CD4-positive, alpha-beta memory T cell (primary cell): Measurements from ENCODE around the gene VCAN. TPM values are rescaled to one million over a fixed set of nuclear protein-coding genes. Genes with fewer than 3 reads are reported as not detected.

Source experiments
- CTCF ChIA-PET: fragments of 350-600 bp; sonication (Branson Sonifier 250); formaldehyde crosslinking; loops from one replicate; lab custom pipeline; 2021; ENCODE audit warnings: inconsistent platforms; ENCODE audit not compliant: partially characterized antibody; lab: Charles Lee
- POLR2A ChIA-PET: fragments of 350-600 bp; sonication (Branson Sonifier 250); formaldehyde crosslinking; loops from one replicate; lab custom pipeline; 2021; ENCODE audit not compliant: partially characterized antibody; lab: Charles Lee
- DNase-seq, 5 donors: peaks; one replicate each; pipeline versions ENCODE4 v3.0.0 to v3.0.0-alpha.2; 2020 to 2022; ENCODE audit warnings: mixed read lengths in 1 of 5
- H3K27ac ChIP-seq: one replicate; pipeline ENCODE4 v1.7.0; 2013; ENCODE audit warnings: low read depth, low read length
- H3K27me3 ChIP-seq: 2 replicates; pipeline ENCODE4 v1.7.0; 2013; ENCODE audit warnings: mild to moderate bottlenecking, low read length, moderate library complexity; ENCODE audit not compliant: insufficient read depth
- H3K36me3 ChIP-seq: 2 replicates; pipeline ENCODE4 v1.7.0; 2013; ENCODE audit warnings: mild to moderate bottlenecking, low read length, moderate library complexity; ENCODE audit not compliant: insufficient read depth
- H3K4me1 ChIP-seq: 2 replicates; pipeline ENCODE4 v1.7.0; 2013; ENCODE audit warnings: mild to moderate bottlenecking, low read length, moderate library complexity; ENCODE audit not compliant: insufficient read depth
- H3K4me3 ChIP-seq, 2 donors: one replicate each; pipeline ENCODE4 v1.7.0; 2013; ENCODE audit warnings: low read length in 2 of 2, mild to moderate bottlenecking in 1 of 2
- H3K9me3 ChIP-seq, 2 donors: one replicate each; pipeline ENCODE4 v1.7.0; 2013; ENCODE audit warnings: low read length in 2 of 2, control low read depth in 1 of 2; ENCODE audit not compliant: control insufficient read depth in 1 of 2
- H3K27ac Mint-ChIP-seq, 7 donors: one replicate each; pipeline ENCODE4 v1.8.0; 2020 to 2021; ENCODE audit warnings: mixed read lengths in 7 of 7, mild to moderate bottlenecking in 6 of 7, inconsistent platforms in 3 of 7, moderate library complexity in 3 of 7
- H3K27me3 Mint-ChIP-seq, 2 donors: one replicate each; pipeline ENCODE4 v1.8.0; 2020 to 2021; ENCODE audit warnings: mixed read lengths in 2 of 2
- H3K36me3 Mint-ChIP-seq, 2 donors: one replicate each; pipeline ENCODE4 v1.8.0; 2020 to 2021; ENCODE audit warnings: mixed read lengths in 2 of 2, inconsistent platforms in 1 of 2, mild to moderate bottlenecking in 1 of 2
- H3K4me1 Mint-ChIP-seq, 4 donors: one replicate each; pipeline ENCODE4 v1.8.0; 2020 to 2021; ENCODE audit warnings: mixed read lengths in 4 of 4, mild to moderate bottlenecking in 1 of 4
- H3K4me3 Mint-ChIP-seq, 8 donors: one replicate each; pipeline ENCODE4 v1.8.0; 2020 to 2021; ENCODE audit warnings: mixed read lengths in 8 of 8, mild to moderate bottlenecking in 7 of 8, moderate library complexity in 6 of 8, inconsistent platforms in 3 of 8
- H3K9me3 Mint-ChIP-seq, 8 donors: one replicate each; pipeline ENCODE4 v1.8.0; 2020 to 2021; ENCODE audit warnings: mixed read lengths in 8 of 8, mild to moderate bottlenecking in 5 of 8, inconsistent platforms in 3 of 8, moderate library complexity in 1 of 8
- intact Hi-C: fragments of 100-400 bp; cut with micrococcal nuclease; formaldehyde crosslinking; loops from one replicate; pipeline ENCODE4 v1.15.1; 2023
- polyA plus RNA-seq, 2 donors: library from polyadenylated mRNA; unstranded; fragments of 300-500 nt; fragmentation: Illumina TruSeq; gene quantifications; one replicate each; pipeline ENCODE4 v1.2.3, GENCODE V29; 2021
- total RNA-seq, 2 experiments: library from RNA; stranded (reverse); gene quantifications; one replicate each; pipeline ENCODE4 v1.2.3, GENCODE V29; 2021

The VCAN gene
- total and polyA plus RNA-seq, 4 experiments from 2014 or later = 0.05 to 0.09 (median 0.06) TPM; not detected in 1

GRCh38 chr5:83487155-83487554, 15.6 kb downstream of the VCAN start:
- H3K36me3 ChIP-seq = no peaks in the 10 kb centered on the region
- no peaks in the 10 kb centered on the region for H3K27me3 ChIP-seq
- POLR2A ChIA-PET = no interaction called here
- Mint-ChIP-seq H3K27ac (no peak overlapping the region), H3K4me1 (no peaks in the 10 kb centered on the region), H3K9me3 (peaks cover 0 to 4% (median 0%) of the 10 kb centered on the region in 8 donors), H3K36me3 (peaks cover 0 to 3% of the 10 kb centered on the region in 2 donors), H3K27me3 (peaks cover 11 to 13% of the 10 kb centered on the region in 2 donors), H3K4me3 (no peak overlapping the region)
- CTCF ChIA-PET = no interaction called here
- H3K4me1 ChIP-seq = no peaks in the 10 kb centered on the region
- H3K27ac ChIP-seq = no peak overlapping the region
- no peaks in the 10 kb centered on the region for H3K9me3 ChIP-seq
- intact Hi-C loops = no loop called here
- no peak for DNase-seq
- H3K4me3 ChIP-seq = no peak overlapping the region

- peaks cover 11% of the 10 kb centered on the region in 2 donors for H3K27me3 Mint-ChIP-seq
- no peak for DNase-seq
- peaks cover 0 to 4% (median 0%) of the 10 kb centered on the region in 8 donors for H3K9me3 Mint-ChIP-seq
- H3K4me3 Mint-ChIP-seq = no peak overlapping the region
- H3K27me3 ChIP-seq = no peaks in the 10 kb centered on the region
- no peak overlapping the region for H3K27ac Mint-ChIP-seq
- H3K9me3 ChIP-seq = no peaks in the 10 kb centered on the region
- peaks cover 0 to 3% of the 10 kb centered on the region in 2 donors for H3K36me3 Mint-ChIP-seq
- intact Hi-C loops = no loop called here
- no peaks in the 10 kb centered on the region for H3K36me3 ChIP-seq
- no peak overlapping the region for H3K4me3 ChIP-seq
- POLR2A ChIA-PET = no interaction called here
- no peaks in the 10 kb centered on the region for H3K4me1 Mint-ChIP-seq
- CTCF ChIA-PET = no interaction called here
- no peaks in the 10 kb centered on the region for H3K4me1 ChIP-seq
- no peak overlapping the region for H3K27ac ChIP-seq
These were observed 16.7 kb downstream of the VCAN start for GRCh38 chr5:83488271-83488670.

- Histone ChIP-seq H3K4me1 (no peaks in the 10 kb centered on the region), H3K27ac (no peak overlapping the region), H3K9me3 (no peaks in the 10 kb centered on the region), H3K36me3 (no peaks in the 10 kb centered on the region), H3K27me3 (no peaks in the 10 kb centered on the region), H3K4me3 (no peak overlapping the region)
- Mint-ChIP-seq H3K9me3 (peaks cover 0 to 4% (median 0%) of the 10 kb centered on the region in 8 donors), H3K27me3 (peaks cover 11 to 13% of the 10 kb centered on the region in 2 donors), H3K27ac (no peak overlapping the region), H3K36me3 (peaks cover 0 to 3% of the 10 kb centered on the region in 2 donors), H3K4me3 (no peak overlapping the region), H3K4me1 (no peaks in the 10 kb centered on the region)
- ChIA-PET CTCF (no interaction called here), POLR2A (no interaction called here)
- intact Hi-C loops = no loop called here
- DNase-seq = no peak
These were observed 17.3 kb downstream of the VCAN start for GRCh38 chr5:83488821-83489220.

GRCh38 chr5:83490203-83490602, 18.7 kb downstream of the VCAN start:
- Histone ChIP-seq H3K27ac (no peak overlapping the region), H3K9me3 (no peaks in the 10 kb centered on the region), H3K27me3 (no peaks in the 10 kb centered on the region), H3K4me3 (no peak overlapping the region), H3K36me3 (no peaks in the 10 kb centered on the region), H3K4me1 (no peaks in the 10 kb centered on the region)
- peaks cover 0 to 3% of the 10 kb centered on the region in 2 donors for H3K36me3 Mint-ChIP-seq
- no peak overlapping the region for H3K4me3 Mint-ChIP-seq
- no peaks in the 10 kb centered on the region for H3K4me1 Mint-ChIP-seq
- intact Hi-C loops = no loop called here
- peaks cover 5 to 14% of the 10 kb centered on the region in 2 donors for H3K27me3 Mint-ChIP-seq
- H3K27ac Mint-ChIP-seq = no peak overlapping the region
- CTCF ChIA-PET = no interaction called here
- H3K9me3 Mint-ChIP-seq = peaks cover 0 to 2% (median 0%) of the 10 kb centered on the region in 8 donors
- POLR2A ChIA-PET = no interaction called here
- DNase-seq = no peak

GRCh38 chr5:83492331-83492730, 20.8 kb downstream of the VCAN start:
- no peak overlapping the region for H3K4me3 Mint-ChIP-seq
- H3K27me3 Mint-ChIP-seq = peaks cover 0 to 11% of the 10 kb centered on the region in 2 donors
- ChIA-PET CTCF (no interaction called here), POLR2A (no interaction called here)
- no peaks in the 10 kb centered on the region for H3K36me3 Mint-ChIP-seq
- peaks cover 0 to 2% (median 0%) of the 10 kb centered on the region in 8 donors for H3K9me3 Mint-ChIP-seq
- Histone ChIP-seq H3K9me3 (no peaks in the 10 kb centered on the region), H3K27ac (no peak overlapping the region), H3K36me3 (no peaks in the 10 kb centered on the region), H3K4me1 (no peaks in the 10 kb centered on the region), H3K27me3 (no peaks in the 10 kb centered on the region), H3K4me3 (no peak overlapping the region)
- no peaks in the 10 kb centered on the region for H3K4me1 Mint-ChIP-seq
- DNase-seq = no peak
- intact Hi-C loops = no loop called here
- H3K27ac Mint-ChIP-seq = no peak overlapping the region

- H3K27me3 ChIP-seq = no peaks in the 10 kb centered on the region
- peaks cover 0 to 11% of the 10 kb centered on the region in 2 donors for H3K27me3 Mint-ChIP-seq
- no peak overlapping the region for H3K4me3 ChIP-seq
- H3K4me1 ChIP-seq = no peaks in the 10 kb centered on the region
- no peak overlapping the region for H3K27ac Mint-ChIP-seq
- CTCF ChIA-PET = no interaction called here
- intact Hi-C loops = no loop called here
- peaks cover 0 to 2% (median 0%) of the 10 kb centered on the region in 8 donors for H3K9me3 Mint-ChIP-seq
- H3K4me1 Mint-ChIP-seq = no peaks in the 10 kb centered on the region
- H3K36me3 Mint-ChIP-seq = no peaks in the 10 kb centered on the region
- H3K4me3 Mint-ChIP-seq = no peak overlapping the region
- POLR2A ChIA-PET = no interaction called here
- no peak for DNase-seq
- H3K36me3 ChIP-seq = no peaks in the 10 kb centered on the region
- H3K27ac ChIP-seq = no peak overlapping the region
- no peaks in the 10 kb centered on the region for H3K9me3 ChIP-seq
These were observed 22.1 kb downstream of the VCAN start for GRCh38 chr5:83493644-83494043.

- no peak overlapping the region for H3K27ac Mint-ChIP-seq
- intact Hi-C loops = no loop called here
- H3K4me1 ChIP-seq = no peaks in the 10 kb centered on the region
- H3K9me3 ChIP-seq = no peaks in the 10 kb centered on the region
- no peaks in the 10 kb centered on the region for H3K36me3 ChIP-seq
- no peak for DNase-seq
- peaks cover 0 to 11% of the 10 kb centered on the region in 2 donors for H3K27me3 Mint-ChIP-seq
- H3K27ac ChIP-seq = no peak overlapping the region
- no peaks in the 10 kb centered on the region for H3K36me3 Mint-ChIP-seq
- ChIA-PET CTCF (no interaction called here), POLR2A (no interaction called here)
- no peaks in the 10 kb centered on the region for H3K27me3 ChIP-seq
- H3K9me3 Mint-ChIP-seq = peaks cover 0 to 2% (median 0%) of the 10 kb centered on the region in 8 donors
- no peaks in the 10 kb centered on the region for H3K4me1 Mint-ChIP-seq
- H3K4me3 Mint-ChIP-seq = no peak overlapping the region
- no peak overlapping the region for H3K4me3 ChIP-seq
These were observed 22.6 kb downstream of the VCAN start for GRCh38 chr5:83494087-83494620.
